Heart left ventricle (tissue), 16 donors: ENCODE results near the gene RRAS. TPM values are rescaled to one million over a fixed set of nuclear protein-coding genes. Genes with fewer than 3 reads are reported as not detected.

Experiments
- ATAC-seq, 4 donors: fragments of 200-7000 bp; cut with Tn5 transposase; one replicate each; pipeline ENCODE4 v1.9.1; 2020 to 2022; ENCODE audit warnings: moderate library complexity in 4 of 4, mild to moderate bottlenecking in 3 of 4, moderate number of reproducible peaks in 1 of 4
- DNase-seq, 5 donors: peaks; one replicate each; pipeline ENCODE4 v3.0.0-alpha.2; 2020
- H3K27ac ChIP-seq, 12 donors: fragments of 200-600 bp; sonication (generic) in 4 of 12; one replicate each; pipeline versions ENCODE4 v1.5.0 to v1.8.0; 2016 to 2022; ENCODE audit warnings: mild to moderate bottlenecking in 2 of 12
- H3K27me3 ChIP-seq, 9 donors: fragments of 200-600 bp; sonication (generic) in 2 of 9; one replicate each; pipeline versions ENCODE4 v1.5.1 to v1.8.0; 2016 to 2022; ENCODE audit warnings: mild to moderate bottlenecking in 3 of 9
- H3K36me3 ChIP-seq, 9 donors: fragments of 200-600 bp; sonication (generic) in 2 of 9; one replicate each; pipeline versions ENCODE4 v1.5.0 to v1.8.0; 2018 to 2022; ENCODE audit warnings: mild to moderate bottlenecking in 2 of 9
- H3K4me1 ChIP-seq, 12 donors: fragments of 200-600 bp; sonication (generic) in 4 of 12; one replicate each; pipeline versions ENCODE4 v1.5.0 to v1.8.0; 2016 to 2022; ENCODE audit warnings: mild to moderate bottlenecking in 3 of 12
- H3K4me3 ChIP-seq, 12 donors: fragments of 200-600 bp; sonication (generic) in 4 of 12; one replicate each; pipeline versions ENCODE4 v1.5.0 to v1.8.0; 2017 to 2022; ENCODE audit warnings: mild to moderate bottlenecking in 9 of 12, moderate library complexity in 4 of 12
- H3K9me3 ChIP-seq, 12 donors: fragments of 200-600 bp; sonication (generic) in 4 of 12; one replicate each; pipeline versions ENCODE4 v1.5.0 to v1.8.0; 2016 to 2022; ENCODE audit warnings: mild to moderate bottlenecking in 1 of 12
- POLR2A ChIP-seq, 2 donors: fragments of 450-650 bp; IDR thresholded peaks; one replicate each; pipeline ENCODE4 v1.6.1; 2017; ENCODE audit warnings: antibody characterized with exemption in 2 of 2, mild to moderate bottlenecking in 2 of 2, moderate library complexity in 2 of 2
- WGBS, 4 donors: extraction: QIAGEN DNeasy Blood & Tissue Kit in 2 of 4; methylation state at CpG; one replicate each; pipeline versions ENCODE4 v1.1.5 to v1.1.7; 2013 to 2018; 5-methylcytosine and 5-hydroxymethylcytosine counted together
- intact Hi-C, 10 donors: fragments of 100-400 bp; cut with DNase I; formaldehyde crosslinking; loops; one replicate each; pipeline versions ENCODE4 v1.11.1 to v1.14.2; 2022
- polyA plus RNA-seq, 2 donors: library from polyadenylated mRNA; stranded (reverse); fragments of 200-250 nt; gene quantifications; one replicate each; pipeline ENCODE4 v1.2.3, GENCODE V29; 2013
- total RNA-seq, 9 donors: library from RNA; depleted of rRNA in 2 of 9; stranded (reverse); fragments of >200 nt in 2 of 9; fragmentation: NEBNext Ultra II Directional in 3 of 9; extraction: Animal tissue kit (Norgen Biotek cat#: 25700) in 3 of 9; gene quantifications; one replicate each; pipeline versions ENCODE4 v1.1.0 to v1.2.4, GENCODE V29; 2016 to 2023
- TF ChIP-seq, protein P1 (sequence below), 12 donors: fragments of 200-600 bp; sonication (generic) in 4 of 12; IDR thresholded peaks; one replicate each; pipeline versions ENCODE4 v1.5.0 to v1.8.0; 2018 to 2022; ENCODE audit warnings: antibody characterized with exemption in 12 of 12, mild to moderate bottlenecking in 5 of 12
- donor health status: ischemic (EF 13 %, LVEDD 7.1; RV severe dilation, severe dysfunction).
- donor health status: healthy with polysubstance abuse.
- donor health status: DM: no; HTN: yes; CAD: no.
- donor health status: DM: no; HTN: no; CAD: no.
- donor health status: ischemic (EF 25% LVEDD 6.9; RV normal size, moderate dysfunction).
- donor health status: ischemic (EF 25% LVEDD 5.7; RV mildly dilated, moderate dysfunction).
- donor health status: healthy.
- donor health status: DM: yes; HTN: yes; CAD: no.
- donor health status: ischemic (EF 35%, LVEDD 5.7; RV mildly dilated, moderate dysfunction).
- donor health status: nonischemic (EF 11% LVEDD 7.7; RV severe dilation, severe dysfunction).
- donor health status: DM: yes; HTN: yes; CAD: no.
- donor health status: PGD.
- donor health status: ischemic (EF 29% LVEDD 5.4; RV normal size, mild dysfunction).
- donor health status: nonischemic (EF 23%, LVEDD 6.1; RV moderate dilation, normal function).

Gene RRAS
- total and polyA plus RNA-seq, 11 donors = 64.4 to 177 (median 112) TPM

- no peak for TF ChIP-seq POLR2A (IDR thresholded peaks at IDR 0.05)
- Histone ChIP-seq H3K4me1 (peaks cover 0 to 17% (median 2%) of the 10 kb centered on the region in 12 donors), H3K36me3 (peaks cover 0 to 75% (median 63%) of the 10 kb centered on the region in 9 donors), H3K27me3 (no peaks in the 10 kb centered on the region), H3K27ac (no peak overlapping the region), H3K4me3 (no peak overlapping the region), H3K9me3 (no peaks in the 10 kb centered on the region)
- 95 to 97% (median 97%) methylated on average over 12 of the region's 12 CpGs for WGBS, 4 donors
- DNase-seq (no peak), ATAC-seq (no peak)
- intact Hi-C loops = no loop called here
Measured at GRCh38 chr19:49609499-49610092, 30.3 kb downstream of the RRAS start.

GRCh38 chr19:49605605-49606004 lies 34.3 kb downstream of the RRAS start:
- TF ChIP-seq POLR2A (IDR thresholded peaks at IDR 0.05) = no peak
- no peaks in the 10 kb centered on the region for H3K27me3 ChIP-seq
- DNase-seq (no peak), ATAC-seq (no peak)
- 70 to 80% (median 72%) methylated on average over 7 of the region's 7 CpGs for WGBS, 4 donors
- no peak overlapping the region for H3K4me3 ChIP-seq
- no peak overlapping the region for H3K27ac ChIP-seq
- intact Hi-C loops = no loop called here
- H3K4me1 ChIP-seq = peaks cover 0 to 6% (median 0%) of the 10 kb centered on the region in 12 donors
- H3K9me3 ChIP-seq = no peaks in the 10 kb centered on the region
- H3K36me3 ChIP-seq = peaks cover 0 to 93% (median 87%) of the 10 kb centered on the region in 9 donors

DNA sequence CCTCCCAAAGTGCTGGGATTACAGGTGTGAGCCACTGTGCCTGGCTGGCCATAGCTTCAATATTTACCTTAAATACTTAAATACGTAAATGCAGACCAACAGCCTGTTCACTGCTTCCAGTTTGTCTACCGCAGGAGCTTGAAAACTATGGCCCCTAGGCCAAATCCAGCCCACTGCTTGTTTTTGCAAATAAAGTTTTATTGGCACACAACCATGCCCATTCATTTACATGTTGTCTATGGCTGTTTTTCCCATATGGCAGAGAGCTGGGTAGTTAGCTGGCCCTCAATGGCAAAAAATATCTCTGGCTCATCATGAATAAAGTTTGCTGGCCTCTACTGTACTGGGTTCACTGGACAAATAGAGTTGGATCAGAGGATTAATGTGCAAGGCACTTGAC lies 37.1 kb downstream of the RRAS start:
- H3K4me1 ChIP-seq = peaks cover 0 to 6% (median 0%) of the 10 kb centered on the region in 12 donors
- WGBS, 4 donors = 96 to 100% (median 97%) methylated on average over 2 of the region's 2 CpGs
- H3K27ac ChIP-seq = no peak overlapping the region
- peaks cover 0 to 96% (median 91%) of the 10 kb centered on the region in 9 donors for H3K36me3 ChIP-seq
- DNase-seq (no peak), ATAC-seq (no peak)
- TF ChIP-seq POLR2A (IDR thresholded peaks at IDR 0.05) = no peak
- TF ChIP-seq, protein P1, sequence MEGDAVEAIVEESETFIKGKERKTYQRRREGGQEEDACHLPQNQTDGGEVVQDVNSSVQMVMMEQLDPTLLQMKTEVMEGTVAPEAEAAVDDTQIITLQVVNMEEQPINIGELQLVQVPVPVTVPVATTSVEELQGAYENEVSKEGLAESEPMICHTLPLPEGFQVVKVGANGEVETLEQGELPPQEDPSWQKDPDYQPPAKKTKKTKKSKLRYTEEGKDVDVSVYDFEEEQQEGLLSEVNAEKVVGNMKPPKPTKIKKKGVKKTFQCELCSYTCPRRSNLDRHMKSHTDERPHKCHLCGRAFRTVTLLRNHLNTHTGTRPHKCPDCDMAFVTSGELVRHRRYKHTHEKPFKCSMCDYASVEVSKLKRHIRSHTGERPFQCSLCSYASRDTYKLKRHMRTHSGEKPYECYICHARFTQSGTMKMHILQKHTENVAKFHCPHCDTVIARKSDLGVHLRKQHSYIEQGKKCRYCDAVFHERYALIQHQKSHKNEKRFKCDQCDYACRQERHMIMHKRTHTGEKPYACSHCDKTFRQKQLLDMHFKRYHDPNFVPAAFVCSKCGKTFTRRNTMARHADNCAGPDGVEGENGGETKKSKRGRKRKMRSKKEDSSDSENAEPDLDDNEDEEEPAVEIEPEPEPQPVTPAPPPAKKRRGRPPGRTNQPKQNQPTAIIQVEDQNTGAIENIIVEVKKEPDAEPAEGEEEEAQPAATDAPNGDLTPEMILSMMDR (IDR thresholded peaks at IDR 0.05) = no peak
- no peaks in the 10 kb centered on the region for H3K9me3 ChIP-seq
- no peaks in the 10 kb centered on the region for H3K27me3 ChIP-seq
- intact Hi-C loops = no loop called here
- H3K4me3 ChIP-seq = no peak overlapping the region

DNA sequence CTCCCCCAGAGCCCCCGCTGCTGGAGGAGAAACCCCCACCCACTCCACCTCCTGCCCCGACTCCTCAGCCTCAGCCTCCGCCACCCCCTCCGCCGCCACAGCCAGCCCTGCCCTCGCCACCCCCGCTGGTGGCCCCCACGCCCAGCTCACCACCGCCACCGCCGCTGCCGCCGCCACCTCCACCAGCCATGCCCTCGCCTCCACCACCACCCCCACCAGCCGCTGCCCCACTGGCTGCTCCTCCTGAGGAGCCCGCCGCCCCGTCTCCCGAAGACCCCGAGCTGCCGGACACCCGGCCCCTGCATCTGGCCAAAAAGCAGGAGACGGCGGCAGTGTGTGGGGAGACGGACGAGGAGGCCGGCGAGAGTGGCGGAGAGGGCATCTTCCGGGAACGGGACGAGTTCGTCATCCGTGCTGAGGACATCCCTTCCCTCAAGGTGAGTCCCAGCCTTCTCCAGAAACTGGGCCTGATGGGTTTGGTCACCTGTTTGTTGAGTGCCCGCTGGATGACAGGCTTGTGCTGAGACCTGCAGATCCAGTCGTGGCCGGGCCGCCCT lies 38.4 kb downstream of the RRAS start:
- H3K36me3 ChIP-seq = peaks cover 0 to 94% (median 91%) of the 10 kb centered on the region in 9 donors
- H3K27ac ChIP-seq = no peak overlapping the region
- H3K4me3 ChIP-seq = no peak overlapping the region
- TF ChIP-seq, protein P1 (IDR thresholded peaks at IDR 0.05) = no peak
- no peak for TF ChIP-seq POLR2A (IDR thresholded peaks at IDR 0.05)
- H3K27me3 ChIP-seq = no peaks in the 10 kb centered on the region
- ATAC-seq = no peak
- intact Hi-C loops = no loop called here
- WGBS, 4 donors = 91 to 96% (median 94%) methylated on average over 24 to 38 of the region's 38 CpGs
- DNase-seq = peak in 1 of 5 donors; percentile 53
- H3K4me1 ChIP-seq = peaks cover 0 to 6% (median 0%) of the 10 kb centered on the region in 12 donors
- no peaks in the 10 kb centered on the region for H3K9me3 ChIP-seq

GRCh38 chr19:49599378-49600295 lies 40.3 kb downstream of the RRAS start:
- H3K27me3 ChIP-seq = no peaks in the 10 kb centered on the region
- H3K9me3 ChIP-seq = no peaks in the 10 kb centered on the region
- no peak for ATAC-seq
- whole genome bisulfite sequencing, 4 donors = 94 to 95% (median 94%) methylated on average over 18 to 26 of the region's 26 CpGs
- no peaks in the 10 kb centered on the region for H3K4me1 ChIP-seq
- no peak for DNase-seq
- no peak for TF ChIP-seq POLR2A (IDR thresholded peaks at IDR 0.05)
- TF ChIP-seq, protein P1 (IDR thresholded peaks at IDR 0.05) = no peak
- no peak overlapping the region for H3K27ac ChIP-seq
- H3K4me3 ChIP-seq = no peak overlapping the region
- H3K36me3 ChIP-seq = peaks cover 0 to 96% (median 94%) of the 10 kb centered on the region in 9 donors
- intact Hi-C loops = loop anchor here in 2 of 10 donors (5.0 to 10.0 kb wide), 2 partner anchors 38 to 75 kb away; partner anchors contain the start of gene PRMT1 (in 1 of the 2)
